IMR-90 (cell line): ENCODE measurements around the gene GNG7. TPM values are rescaled to one million over a fixed set of nuclear protein-coding genes. Genes with fewer than 3 reads are reported as not detected.

Experiments used
- ATAC-seq: fragments of 200-7000 bp; cut with Tn5 transposase; 2 replicates; pipeline ENCODE4 v1.9.1; 2020; ENCODE audit warnings: low read depth, mild to moderate bottlenecking, moderate library complexity
- BruUV-seq: library from RNA; stranded (reverse); fragments of 400-500 nt; replicated peaks from 2 replicates; lab custom pipeline; 2021; lab: Mats Ljungman, UMichigan
- CTCF ChIA-PET: fragments of 300-600 bp; formaldehyde crosslinking; extraction: SDS; loops from one replicate; lab custom pipeline; 2021; ENCODE audit warnings: antibody characterized with exemption; lab: Yijun Ruan, JAX
- POLR2A ChIA-PET: fragments of 300-600 bp; sonication (Branson Sonifier 250); formaldehyde crosslinking; loops from one replicate; lab custom pipeline; 2022; ENCODE audit warnings: antibody characterized with exemption; ENCODE audit not compliant: unreplicated experiment; lab: Charles Lee
- DNase-seq: peaks from one replicate; pipeline ENCODE4 v3.0.0; 2013
- H2AFZ ChIP-seq: replicated peaks from 2 replicates; pipeline ENCODE3; 2013; ENCODE audit warnings: low read length, mild to moderate bottlenecking; ENCODE audit not compliant: poor library complexity
- H2AK5ac ChIP-seq: 2 replicates; pipeline ENCODE4 v1.6.1; 2013; ENCODE audit warnings: low read depth, low read length, inconsistent platforms
- H2AK9ac ChIP-seq: replicated peaks from 2 replicates; pipeline ENCODE3; 2013; ENCODE audit warnings: mild to moderate bottlenecking, low read depth, low read length, moderate library complexity; ENCODE audit not compliant: poor library complexity
- H2BK120ac ChIP-seq: 2 replicates; pipeline ENCODE4 v1.6.1; 2013; ENCODE audit warnings: low read depth, low read length, inconsistent platforms
- H2BK15ac ChIP-seq: 3 replicates; pipeline ENCODE4 v1.6.1; 2013; ENCODE audit warnings: low read depth, low read length, inconsistent platforms
- H2BK20ac ChIP-seq: 2 replicates; pipeline ENCODE4 v1.6.1; 2013; ENCODE audit warnings: low read depth, mild to moderate bottlenecking, inconsistent platforms, low read length, moderate library complexity
- H2BK5ac ChIP-seq: 2 replicates; pipeline ENCODE4 v1.6.1; 2013; ENCODE audit warnings: mild to moderate bottlenecking, low read depth, low read length, inconsistent platforms; ENCODE audit not compliant: poor library complexity, severe bottlenecking
- H3K14ac ChIP-seq: replicated peaks from 2 replicates; pipeline ENCODE4 v1.6.1; 2013; ENCODE audit warnings: low read depth, low read length, inconsistent platforms
- H3K18ac ChIP-seq: 2 replicates; pipeline ENCODE4 v1.6.1; 2013; ENCODE audit warnings: low read depth, low read length, control low read depth
- H3K23ac ChIP-seq: 2 replicates; pipeline ENCODE4 v1.6.1; 2013; ENCODE audit warnings: low read depth, low read length, inconsistent platforms
- H3K27ac ChIP-seq: 2 replicates; pipeline ENCODE4 v1.5.1; 2013; ENCODE audit warnings: mild to moderate bottlenecking, control low read depth, low read length; ENCODE audit not compliant: insufficient read depth
- H3K27me3 ChIP-seq: 2 replicates; pipeline ENCODE4 v1.6.1; 2013; ENCODE audit warnings: low read length; ENCODE audit not compliant: control insufficient read depth, insufficient read depth
- H3K36me3 ChIP-seq: 2 replicates; pipeline ENCODE4 v1.6.1; 2013; ENCODE audit warnings: low read length, mixed read lengths; ENCODE audit not compliant: control insufficient read depth, insufficient read depth
- H3K4ac ChIP-seq: 2 replicates; pipeline ENCODE4 v1.6.1; 2013; ENCODE audit warnings: low read depth, low read length, inconsistent platforms
- H3K4me1 ChIP-seq: 2 replicates; pipeline ENCODE4 v1.6.1; 2013; ENCODE audit warnings: low read length, mixed read lengths; ENCODE audit not compliant: control insufficient read depth, insufficient read depth
- H3K4me2 ChIP-seq: 2 replicates; pipeline ENCODE4 v1.6.1; 2013; ENCODE audit warnings: low read depth, mild to moderate bottlenecking, control low read depth, low read length, moderate library complexity
- H3K4me3 ChIP-seq: 2 replicates; pipeline ENCODE4 v1.5.1; 2013; ENCODE audit warnings: low read depth, mild to moderate bottlenecking, control low read depth, low read length, moderate library complexity; ENCODE audit not compliant: insufficient read depth
- H3K56ac ChIP-seq: 2 replicates; pipeline ENCODE4 v1.6.1; 2013; ENCODE audit warnings: low read length, inconsistent platforms; ENCODE audit not compliant: insufficient read depth; ENCODE audit errors: extremely low read depth
- H3K79me1 ChIP-seq, 2 experiments: 2 replicates each; pipeline ENCODE4 v1.6.1; 2013; ENCODE audit warnings: low read length in 2 of 2, inconsistent platforms in 1 of 2, low read depth in 1 of 2
- H3K9ac ChIP-seq: 2 replicates; pipeline ENCODE4 v1.6.1; 2013; ENCODE audit warnings: low read depth, low read length, control low read depth
- H3K9me1 ChIP-seq: 2 replicates; pipeline ENCODE4 v1.6.1; 2013; ENCODE audit warnings: low read length, inconsistent platforms; ENCODE audit not compliant: insufficient read depth
- H3K9me3 ChIP-seq: 2 replicates; pipeline ENCODE4 v1.6.1; 2013; ENCODE audit warnings: low read length; ENCODE audit not compliant: control insufficient read depth, insufficient read depth
- H4K20me1 ChIP-seq: 2 replicates; pipeline ENCODE4 v1.6.1; 2013; ENCODE audit warnings: low read length, inconsistent platforms; ENCODE audit not compliant: insufficient read depth
- H4K5ac ChIP-seq: 2 replicates; pipeline ENCODE4 v1.6.1; 2013; ENCODE audit warnings: mild to moderate bottlenecking, low read depth, low read length, control low read depth
- H4K8ac ChIP-seq, 2 experiments: 2 replicates each; pipeline ENCODE4 v1.6.1; 2013; ENCODE audit warnings: low read depth in 2 of 2, low read length in 2 of 2, control low read depth in 1 of 2, inconsistent platforms in 1 of 2
- H4K91ac ChIP-seq: 2 replicates; pipeline ENCODE4 v1.6.1; 2013; ENCODE audit warnings: low read depth, low read length, inconsistent platforms; ENCODE audit not compliant: insufficient read depth
- CEBPB ChIP-seq: IDR thresholded peaks from 2 replicates; pipeline ENCODE4 v1.6.1; 2012; ENCODE audit warnings: low read depth, low read length, improper control_type of control experiment
- FOS ChIP-seq: fragments of 150-350 bp; IDR thresholded peaks from 2 replicates; pipeline ENCODE4 v1.6.1; 2016; ENCODE audit warnings: low read depth, low read length
- MAFK ChIP-seq: IDR thresholded peaks from 2 replicates; pipeline ENCODE4 v1.6.1; 2012; ENCODE audit warnings: low read depth, low read length, improper control_type of control experiment
- MAZ ChIP-seq: IDR thresholded peaks from 2 replicates; pipeline ENCODE4 v1.6.1; 2012; ENCODE audit warnings: low read depth, mild to moderate bottlenecking, low read length, improper control_type of control experiment, moderate library complexity, borderline replicate concordance
- RCOR1 ChIP-seq: IDR thresholded peaks from 2 replicates; pipeline ENCODE4 v1.6.1; 2012; ENCODE audit warnings: mild to moderate bottlenecking, low read length, improper control_type of control experiment; ENCODE audit not compliant: insufficient replicate concordance
- WGBS, 2 experiments: methylation state at CpG; one replicate each; pipeline versions ENCODE4 v1.1.5 to v1.1.7; 2013; ENCODE audit warnings: missing lambda C conversion rate in 2 of 2; ENCODE audit not compliant: insufficient read length in 1 of 2; ENCODE audit errors: extremely low coverage in 2 of 2; 5-methylcytosine and 5-hydroxymethylcytosine counted together
- dilution Hi-C: fragments of 300-500 bp; cut with HindIII; formaldehyde crosslinking; loops from one replicate; pipeline ENCODE4 v1.14.3; 2018; ENCODE audit warnings: low sequenced_read_pairs; ENCODE audit not compliant: unreplicated experiment
- in situ Hi-C: fragments of 300-500 bp; cut with MboI; formaldehyde crosslinking; loops from 3 replicates; pipeline ENCODE4 v1.14.3; 2019; ENCODE audit warnings: low sequenced_read_pairs, inconsistent platforms, mixed read lengths
- intact Hi-C: fragments of 100-400 bp; cut with micrococcal nuclease; formaldehyde crosslinking; loops from 2 replicates; pipeline ENCODE4 v1.10.0; 2022
- polyA plus RNA-seq, 3 experiments: library from polyadenylated mRNA; depleted of rRNA; stranded (reverse); fragments of >200 nt; gene quantifications; 2 replicates each; pipeline ENCODE4 v1.2.3, GENCODE V29; 2012; ENCODE audit warnings: low replicate concordance in 1 of 3
- total RNA-seq: library from RNA; depleted of rRNA; stranded (reverse); fragments of >200 nt; gene quantifications from 2 replicates; pipeline ENCODE4 v1.2.3, GENCODE V29; 2012
- TF ChIP-seq, protein P1 (sequence below): fragments of 150-350 bp; IDR thresholded peaks from 2 replicates; pipeline ENCODE4 v1.6.1; 2017; ENCODE audit warnings: mild to moderate bottlenecking, antibody characterized with exemption, low read length, low read depth
- TF ChIP-seq, protein P2 (sequence below): fragments of 150-350 bp; IDR thresholded peaks from 2 replicates; pipeline ENCODE4 v1.6.1; 2016; ENCODE audit warnings: low read depth, mild to moderate bottlenecking, low read length, moderate library complexity, borderline replicate concordance

The GNG7 gene
- total and polyA plus RNA-seq, 2 of the 4 experiments (the other 2 are of a cell fraction), result under 0.01 to 0.21 TPM

GRCh38 chr19:2557093-2557440 lies 145.4 kb downstream of the GNG7 start:
- no peak overlapping the region for H2BK5ac ChIP-seq
- H2BK120ac ChIP-seq, result no peak overlapping the region
- H3K9me1 ChIP-seq, result peaks cover 8% of the 10 kb centered on the region
- H3K18ac ChIP-seq, result no peak overlapping the region
- dilution Hi-C loops, result no loop called here
- H3K27me3 ChIP-seq, result peaks cover 3% of the 10 kb centered on the region; the same call in 1 of the 2 replicates
- H2BK20ac ChIP-seq, result no peak overlapping the region
- TF ChIP-seq MAZ (no peak), CEBPB (no peak), RCOR1 (no peak), FOS (no peak), MAFK (no peak)
- TF ChIP-seq, protein P1, sequence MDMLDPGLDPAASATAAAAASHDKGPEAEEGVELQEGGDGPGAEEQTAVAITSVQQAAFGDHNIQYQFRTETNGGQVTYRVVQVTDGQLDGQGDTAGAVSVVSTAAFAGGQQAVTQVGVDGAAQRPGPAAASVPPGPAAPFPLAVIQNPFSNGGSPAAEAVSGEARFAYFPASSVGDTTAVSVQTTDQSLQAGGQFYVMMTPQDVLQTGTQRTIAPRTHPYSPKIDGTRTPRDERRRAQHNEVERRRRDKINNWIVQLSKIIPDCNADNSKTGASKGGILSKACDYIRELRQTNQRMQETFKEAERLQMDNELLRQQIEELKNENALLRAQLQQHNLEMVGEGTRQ, result no peak
- TF ChIP-seq, protein P2, sequence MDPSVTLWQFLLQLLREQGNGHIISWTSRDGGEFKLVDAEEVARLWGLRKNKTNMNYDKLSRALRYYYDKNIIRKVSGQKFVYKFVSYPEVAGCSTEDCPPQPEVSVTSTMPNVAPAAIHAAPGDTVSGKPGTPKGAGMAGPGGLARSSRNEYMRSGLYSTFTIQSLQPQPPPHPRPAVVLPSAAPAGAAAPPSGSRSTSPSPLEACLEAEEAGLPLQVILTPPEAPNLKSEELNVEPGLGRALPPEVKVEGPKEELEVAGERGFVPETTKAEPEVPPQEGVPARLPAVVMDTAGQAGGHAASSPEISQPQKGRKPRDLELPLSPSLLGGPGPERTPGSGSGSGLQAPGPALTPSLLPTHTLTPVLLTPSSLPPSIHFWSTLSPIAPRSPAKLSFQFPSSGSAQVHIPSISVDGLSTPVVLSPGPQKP, result no peak
- H3K9ac ChIP-seq, result no peak overlapping the region
- WGBS, 2 experiments, result 95% methylated on average over 13 of the region's 17 CpGs; no CpG with 5 or more reads in 1 of the 2 experiments
- POLR2A ChIA-PET, result no interaction called here
- H2AK9ac ChIP-seq, result no peak overlapping the region
- CTCF ChIA-PET, result no interaction called here
- H3K23ac ChIP-seq, result no peak overlapping the region
- H4K5ac ChIP-seq, result no peak overlapping the region
- no peaks in the 10 kb centered on the region for H3K36me3 ChIP-seq
- H3K56ac ChIP-seq, result no peak overlapping the region
- no peak overlapping the region for H3K4ac ChIP-seq
- no peaks in the 10 kb centered on the region for H4K20me1 ChIP-seq
- in situ Hi-C loops, result no loop called here
- peak overlapping the region; percentile 67 for H2AFZ ChIP-seq
- no peak overlapping the region for H4K8ac ChIP-seq
- no peaks in the 10 kb centered on the region for H3K79me1 ChIP-seq
- no peak overlapping the region for H3K27ac ChIP-seq
- H4K91ac ChIP-seq, result no peak overlapping the region
- H3K14ac ChIP-seq, result no peak overlapping the region; the same call in 1 of the 2 replicates
- H2BK15ac ChIP-seq, result no peak overlapping the region
- no peaks in the 10 kb centered on the region for H3K9me3 ChIP-seq
- H2AK5ac ChIP-seq, result peak overlapping the region; percentile 9; the same call in 1 of the 2 replicates
- no peaks in the 10 kb centered on the region for H3K4me1 ChIP-seq
- intact Hi-C loops, result loop anchor here (10.0 kb wide), 1 partner anchor 992 kb away; the partner anchor contains the start of gene MEX3D
- DNase-seq, result no peak
- no peak overlapping the region for H3K4me2 ChIP-seq
- no peak for ATAC-seq
- H3K4me3 ChIP-seq, result no peak overlapping the region
- no TSS peak for BruUV-seq
